Inflammatory macrophage treated with lipopolysaccharide for 4 hours (primary cell): ENCODE data around the gene ST8SIA1.

Source experiments
- DNase-seq: peaks from one replicate; pipeline ENCODE4 v3.0.0-alpha.2; 2020

Gene ST8SIA1

GRCh38 chr12:22325218-22325617, 9.3 kb downstream of the ST8SIA1 start:
- no peak for DNase-seq

- DNase-seq: no peak
These were observed 12.4 kb downstream of the ST8SIA1 start for GRCh38 chr12:22322091-22322490.

GRCh38 chr12:22321638-22322037, 12.9 kb downstream of the ST8SIA1 start:
- peak; percentile 87 for DNase-seq

GRCh38 chr12:22321018-22321605, 13.4 kb downstream of the ST8SIA1 start:
- DNase-seq: no peak

GRCh38 chr12:22318108-22318737, 16.3 kb downstream of the ST8SIA1 start:
- DNase-seq: peak; percentile 82

GRCh38 chr12:22313963-22314330, 20.6 kb downstream of the ST8SIA1 start:
- DNase-seq: no peak

- DNase-seq: no peak
These were observed 21.1 kb downstream of the ST8SIA1 start for GRCh38 chr12:22313286-22313962.

- DNase-seq: no peak
These were observed 22.2 kb downstream of the ST8SIA1 start for GRCh38 chr12:22312336-22312735.

- DNase-seq: no peak
These were observed 23.8 kb downstream of the ST8SIA1 start for GRCh38 chr12:22310709-22311108.

- DNase-seq: no peak
These were observed 24.2 kb downstream of the ST8SIA1 start for GRCh38 chr12:22310275-22310674.

GRCh38 chr12:22307811-22308210, 26.7 kb downstream of the ST8SIA1 start:
- no peak for DNase-seq

- DNase-seq: no peak
These were observed 28.2 kb downstream of the ST8SIA1 start for GRCh38 chr12:22306311-22306710.

- no peak for DNase-seq
These were observed 30.2 kb downstream of the ST8SIA1 start for GRCh38 chr12:22304341-22304740.

GRCh38 chr12:22299294-22299912, 35.1 kb downstream of the ST8SIA1 start:
- DNase-seq: no peak

- no peak for DNase-seq
These were observed 45.3 kb downstream of the ST8SIA1 start for GRCh38 chr12:22289250-22289649.

- peak; percentile 16 for DNase-seq
These were observed 46.5 kb downstream of the ST8SIA1 start for GRCh38 chr12:22287776-22288621.

GRCh38 chr12:22287101-22287500, 47.4 kb downstream of the ST8SIA1 start:
- DNase-seq: no peak

- no peak for DNase-seq
These were observed 47.9 kb downstream of the ST8SIA1 start for GRCh38 chr12:22286569-22286968.

- no peak for DNase-seq
These were observed 48.7 kb downstream of the ST8SIA1 start for GRCh38 chr12:22285846-22286245.

- no peak for DNase-seq
These were observed 49.6 kb downstream of the ST8SIA1 start for GRCh38 chr12:22284871-22285270.

- no peak for DNase-seq
These were observed 51.0 kb downstream of the ST8SIA1 start for GRCh38 chr12:22283508-22283907.

- no peak for DNase-seq
These were observed 51.5 kb downstream of the ST8SIA1 start for GRCh38 chr12:22283006-22283506.

GRCh38 chr12:22282283-22282682, 52.2 kb downstream of the ST8SIA1 start:
- DNase-seq: no peak
